GM06990 (cell line): Measurements from ENCODE around the gene PCBP3.

Experiments
- DNase-seq: peaks from one replicate; pipeline ENCODE4 v3.0.0-alpha.2; 2011; ENCODE audit not compliant: insufficient read length; ENCODE audit errors: extremely low read depth
- H3K27me3 ChIP-seq: replicated peaks from 2 replicates; pipeline ENCODE4 v1.6.0; 2011; ENCODE audit warnings: low read length; ENCODE audit not compliant: control insufficient read depth, insufficient read depth
- H3K36me3 ChIP-seq: 2 replicates; pipeline ENCODE4 v1.5.1; 2011; ENCODE audit warnings: low read length; ENCODE audit not compliant: control insufficient read depth, insufficient read depth
- H3K4me3 ChIP-seq: replicated peaks from 2 replicates; pipeline ENCODE4 v1.5.1; 2011; ENCODE audit warnings: low read depth, mild to moderate bottlenecking, control low read depth, low read length
- TF ChIP-seq, protein P1 (sequence below): IDR thresholded peaks from 2 replicates; pipeline ENCODE4 v1.5.1; 2011; ENCODE audit warnings: low read length, control low read depth, mild to moderate bottlenecking, inconsistent platforms; ENCODE audit not compliant: insufficient read depth, poor library complexity, severe bottlenecking

Gene PCBP3

DNA sequence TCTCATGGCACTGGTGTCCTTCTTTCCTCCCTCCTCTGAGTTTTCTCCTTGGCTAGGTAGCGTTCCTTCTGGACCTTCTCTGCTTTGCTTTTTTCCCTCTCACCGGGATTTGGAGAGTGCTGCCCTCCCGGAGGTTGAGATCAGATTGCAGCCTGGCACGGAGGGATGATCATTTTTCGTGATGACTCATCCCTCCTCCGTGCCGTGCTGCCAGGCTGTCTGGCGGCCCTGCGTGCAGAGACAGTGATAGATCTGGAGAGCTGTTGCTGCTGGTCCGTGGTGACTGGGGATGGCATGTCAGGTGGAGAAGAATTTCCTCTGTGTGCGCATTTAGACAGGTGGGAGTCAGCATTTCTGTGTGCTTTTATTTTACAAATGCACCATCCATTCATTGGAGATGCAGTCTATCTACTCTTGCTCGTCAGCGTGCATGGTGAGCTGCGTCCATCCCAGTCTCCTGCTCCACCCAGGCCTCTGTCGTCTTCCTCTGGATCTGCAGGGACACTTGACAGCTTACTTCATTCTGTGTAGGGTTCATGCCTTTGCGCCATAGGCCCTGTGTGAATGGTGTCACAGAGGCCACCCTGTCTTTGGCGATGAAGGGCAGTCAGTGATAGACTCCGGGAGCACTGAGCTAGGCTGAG lies 104.4 kb downstream of the PCBP3 start:
- no peaks in the 10 kb centered on the region for H3K27me3 ChIP-seq
- TF ChIP-seq, protein P1, sequence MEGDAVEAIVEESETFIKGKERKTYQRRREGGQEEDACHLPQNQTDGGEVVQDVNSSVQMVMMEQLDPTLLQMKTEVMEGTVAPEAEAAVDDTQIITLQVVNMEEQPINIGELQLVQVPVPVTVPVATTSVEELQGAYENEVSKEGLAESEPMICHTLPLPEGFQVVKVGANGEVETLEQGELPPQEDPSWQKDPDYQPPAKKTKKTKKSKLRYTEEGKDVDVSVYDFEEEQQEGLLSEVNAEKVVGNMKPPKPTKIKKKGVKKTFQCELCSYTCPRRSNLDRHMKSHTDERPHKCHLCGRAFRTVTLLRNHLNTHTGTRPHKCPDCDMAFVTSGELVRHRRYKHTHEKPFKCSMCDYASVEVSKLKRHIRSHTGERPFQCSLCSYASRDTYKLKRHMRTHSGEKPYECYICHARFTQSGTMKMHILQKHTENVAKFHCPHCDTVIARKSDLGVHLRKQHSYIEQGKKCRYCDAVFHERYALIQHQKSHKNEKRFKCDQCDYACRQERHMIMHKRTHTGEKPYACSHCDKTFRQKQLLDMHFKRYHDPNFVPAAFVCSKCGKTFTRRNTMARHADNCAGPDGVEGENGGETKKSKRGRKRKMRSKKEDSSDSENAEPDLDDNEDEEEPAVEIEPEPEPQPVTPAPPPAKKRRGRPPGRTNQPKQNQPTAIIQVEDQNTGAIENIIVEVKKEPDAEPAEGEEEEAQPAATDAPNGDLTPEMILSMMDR, result no peak
- DNase-seq, result no peak
- H3K4me3 ChIP-seq, result no peak overlapping the region
- H3K36me3 ChIP-seq, result no peaks in the 10 kb centered on the region

DNA sequence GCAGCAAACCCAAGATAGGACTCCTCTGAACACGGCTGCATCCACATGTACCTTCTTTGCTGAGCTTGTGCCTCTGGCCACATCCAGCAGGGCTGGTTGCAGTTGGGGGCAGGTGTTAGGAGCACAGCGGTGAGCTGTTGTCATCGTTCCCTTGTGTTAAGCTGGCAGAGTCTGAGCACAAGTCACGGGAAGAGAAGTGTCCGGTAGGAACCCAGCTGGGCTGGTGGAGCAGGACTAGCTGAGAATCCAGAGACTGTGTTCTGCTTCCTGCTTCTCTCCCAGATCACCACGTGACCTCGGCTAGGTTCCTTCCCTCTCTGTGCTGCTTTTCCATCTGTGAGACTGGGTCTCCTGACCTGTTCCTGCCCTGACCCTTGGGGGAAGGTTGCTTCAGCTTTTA lies 105.1 kb downstream of the PCBP3 start:
- TF ChIP-seq, protein P1, result no peak
- no peak for DNase-seq
- no peaks in the 10 kb centered on the region for H3K27me3 ChIP-seq
- no peak overlapping the region for H3K4me3 ChIP-seq
- no peaks in the 10 kb centered on the region for H3K36me3 ChIP-seq

DNA sequence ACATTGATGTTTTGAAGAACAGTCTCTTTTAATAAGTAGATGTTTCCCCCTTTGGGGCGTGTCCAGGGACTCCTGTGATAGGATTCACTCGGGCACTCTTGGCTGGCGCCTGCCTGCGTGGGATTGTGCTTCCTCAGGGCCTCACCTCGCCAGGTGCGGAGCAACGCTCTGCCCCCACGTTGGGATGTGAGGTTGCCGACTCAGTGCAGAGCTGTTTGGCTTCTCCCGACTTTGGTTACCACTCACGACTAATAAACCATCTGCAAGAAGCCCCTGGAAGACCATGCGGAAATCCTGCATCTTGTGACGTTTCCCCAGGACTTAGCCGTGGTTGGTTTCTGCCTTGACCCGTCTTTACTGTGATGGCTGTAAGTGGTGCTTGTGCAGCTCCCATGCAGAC lies 106.4 kb downstream of the PCBP3 start:
- Histone ChIP-seq H3K27me3 (no peaks in the 10 kb centered on the region), H3K4me3 (no peak overlapping the region), H3K36me3 (no peaks in the 10 kb centered on the region)
- TF ChIP-seq, protein P1, result no peak
- no peak for DNase-seq

DNA sequence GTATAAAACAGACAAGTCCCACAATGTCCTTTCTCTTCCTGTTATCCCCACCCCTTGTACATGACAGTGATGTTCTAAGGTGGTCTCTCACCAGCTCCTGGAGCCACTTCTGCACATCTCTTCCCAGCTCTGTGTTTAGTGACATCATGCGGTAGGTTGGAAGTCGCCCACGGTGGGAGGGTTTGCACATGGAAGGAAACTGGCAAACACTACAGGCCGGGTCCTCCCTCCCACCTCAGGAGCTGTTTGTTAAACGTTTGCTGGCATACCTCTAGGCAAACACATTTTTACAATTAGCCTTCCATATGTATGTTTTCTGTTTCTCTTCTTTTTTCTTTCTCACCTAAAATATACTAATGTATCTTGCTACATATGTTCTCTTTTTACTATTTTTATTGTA lies 107.4 kb downstream of the PCBP3 start:
- TF ChIP-seq, protein P1, result no peak
- Histone ChIP-seq H3K36me3 (no peaks in the 10 kb centered on the region), H3K4me3 (no peak overlapping the region), H3K27me3 (no peaks in the 10 kb centered on the region)
- DNase-seq, result no peak

DNA sequence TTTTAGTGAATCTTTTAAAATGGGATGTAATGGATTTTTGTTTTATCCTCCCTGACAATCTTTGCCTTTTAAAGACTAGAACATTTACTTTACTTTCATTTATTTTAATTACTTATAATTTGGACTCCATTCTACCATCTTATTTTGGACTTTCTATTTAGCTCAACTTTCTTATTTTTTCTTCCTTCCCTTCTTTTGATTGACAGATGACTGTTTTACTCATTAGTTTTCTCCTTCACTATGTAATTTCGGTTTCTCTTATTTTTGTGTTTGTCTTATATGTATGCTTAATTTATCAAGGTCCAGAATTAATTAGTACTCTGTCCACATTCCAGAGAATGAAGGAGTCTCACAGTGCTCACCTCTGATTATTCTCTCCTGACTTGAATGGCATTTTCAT lies 109.9 kb downstream of the PCBP3 start:
- TF ChIP-seq, protein P1, result no peak
- no peaks in the 10 kb centered on the region for H3K36me3 ChIP-seq
- DNase-seq, result no peak
- no peaks in the 10 kb centered on the region for H3K27me3 ChIP-seq
- H3K4me3 ChIP-seq, result no peak overlapping the region

DNA sequence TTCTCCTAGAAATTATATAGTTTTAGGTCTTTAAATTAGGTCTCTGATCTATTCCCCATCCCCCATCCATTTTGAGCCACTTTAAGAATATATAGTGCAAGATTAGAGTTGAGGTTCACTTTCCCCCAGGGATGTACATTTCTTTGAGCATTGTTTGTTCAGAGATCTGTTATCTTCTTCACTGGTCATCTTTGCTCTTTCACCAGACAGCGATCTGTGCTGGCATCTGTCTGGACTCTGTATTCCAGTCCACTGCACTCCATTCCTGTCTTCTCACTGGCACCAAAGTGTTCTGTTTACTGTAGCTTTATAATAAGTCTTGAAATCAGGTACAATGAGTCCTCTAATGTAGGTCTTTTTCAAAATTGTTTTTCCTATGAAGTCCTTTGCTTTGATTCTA lies 112.5 kb downstream of the PCBP3 start:
- Histone ChIP-seq H3K27me3 (no peaks in the 10 kb centered on the region), H3K4me3 (no peak overlapping the region), H3K36me3 (no peaks in the 10 kb centered on the region)
- TF ChIP-seq, protein P1, result no peak
- DNase-seq, result no peak
